PFSK-1 (cell line): ENCODE data around the gene ADAMTS14.

Experiments used
- POLR2AphosphoS5 ChIP-seq: IDR thresholded peaks from 2 replicates; pipeline ENCODE4 v1.6.1; 2012; ENCODE audit warnings: low read depth, mild to moderate bottlenecking, control low read depth, low read length, moderate library complexity
- REST ChIP-seq, 2 experiments: IDR thresholded peaks; 2 replicates each; pipeline versions ENCODE4 v1.6.1 to v1.8.0; 2011 to 2012; ENCODE audit warnings: low read depth in 2 of 2, low read length in 2 of 2, control low read depth in 1 of 2, inconsistent platforms in 1 of 2, mild to moderate bottlenecking in 1 of 2, moderate library complexity in 1 of 2; ENCODE audit not compliant: insufficient read depth in 1 of 2
- TAF1 ChIP-seq: IDR thresholded peaks from 2 replicates; pipeline ENCODE4 v1.6.1; 2012; ENCODE audit warnings: low read length, control low read depth, borderline replicate concordance; ENCODE audit not compliant: insufficient read depth

DNA sequence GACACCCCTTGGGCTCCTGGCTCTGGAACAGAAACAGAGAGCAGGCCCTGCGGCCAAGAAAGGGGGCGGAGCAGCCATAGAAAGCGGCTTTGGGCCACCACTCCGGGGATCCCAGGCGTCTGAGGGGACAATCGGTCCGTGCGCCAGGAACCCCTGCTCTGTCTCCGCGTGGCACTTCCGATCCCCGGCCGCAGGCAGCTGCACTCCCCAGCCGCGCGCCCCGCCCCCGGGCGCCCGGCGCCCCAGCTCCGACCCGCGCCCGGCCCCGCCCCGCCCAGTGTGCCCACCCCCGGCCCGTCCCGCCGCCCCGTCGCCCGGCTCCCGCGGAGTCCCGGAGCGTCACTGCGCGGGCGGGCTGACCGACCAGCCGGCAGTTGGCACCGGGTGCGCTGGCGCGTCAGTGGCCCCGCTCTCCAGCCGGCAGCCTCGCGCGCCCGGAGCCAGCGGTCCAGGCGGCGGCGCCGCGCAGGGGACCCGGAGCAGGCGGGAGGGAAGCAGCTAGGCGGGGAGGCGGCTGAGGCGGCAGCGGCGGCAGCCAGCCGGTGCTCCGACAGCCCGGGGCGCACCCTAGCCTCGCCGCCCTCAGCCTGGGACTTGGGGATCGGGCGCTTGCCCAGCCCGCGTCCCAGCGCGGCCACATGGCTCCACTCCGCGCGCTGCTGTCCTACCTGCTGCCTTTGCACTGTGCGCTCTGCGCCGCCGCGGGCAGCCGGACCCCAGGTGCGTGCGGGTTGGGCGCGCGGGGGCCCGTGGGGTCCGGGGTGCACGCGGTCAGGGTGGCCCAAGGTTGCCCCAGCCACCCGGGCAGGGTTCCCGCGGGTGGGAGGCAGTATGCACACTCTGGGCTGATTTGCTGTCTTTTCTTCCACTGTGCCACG lies at the start of gene ADAMTS14:
- TF ChIP-seq TAF1 (no peak), POLR2AphosphoS5 (no peak), REST (IDR thresholded peaks at IDR 0.05; ENCODE audit: insufficient read depth in 1 of 2, low read depth in 2 of 2, low read length in 2 of 2) (no peak)
